WI38 (cell line): ENCODE measurements around the gene UBE2E2.

ENCODE experiments used
- H3K4me3 ChIP-seq: 2 replicates; pipeline ENCODE4 v1.5.1; 2011; ENCODE audit warnings: low read depth, mild to moderate bottlenecking, control low read depth, low read length
- CTCF ChIP-seq: IDR thresholded peaks from 2 replicates; pipeline ENCODE4 v1.5.1; 2012; ENCODE audit warnings: low read depth, mild to moderate bottlenecking, control low read depth, low read length

UBE2E2 gene

DNA sequence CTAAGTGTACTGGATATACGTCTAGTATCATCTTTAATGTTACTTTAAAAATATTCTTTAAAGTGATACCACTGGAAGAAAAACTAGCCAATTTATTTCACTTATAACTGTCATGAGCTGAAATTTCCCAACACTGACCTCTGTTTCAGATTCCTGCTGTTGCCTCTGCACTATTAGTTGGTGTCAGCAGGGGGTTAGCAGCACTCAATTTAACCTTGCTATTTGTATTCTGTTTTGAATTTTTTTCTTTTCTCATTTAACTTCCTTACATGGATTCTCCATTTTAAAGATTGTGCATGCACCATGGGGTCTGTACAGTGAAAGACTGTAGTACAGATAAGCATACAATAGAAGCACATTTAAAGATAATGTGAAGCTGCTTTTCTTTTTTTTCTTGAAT lies 169.2 kb downstream of the UBE2E2 start:
- H3K4me3 ChIP-seq: no peak overlapping the region
- no peak for TF ChIP-seq CTCF

DNA sequence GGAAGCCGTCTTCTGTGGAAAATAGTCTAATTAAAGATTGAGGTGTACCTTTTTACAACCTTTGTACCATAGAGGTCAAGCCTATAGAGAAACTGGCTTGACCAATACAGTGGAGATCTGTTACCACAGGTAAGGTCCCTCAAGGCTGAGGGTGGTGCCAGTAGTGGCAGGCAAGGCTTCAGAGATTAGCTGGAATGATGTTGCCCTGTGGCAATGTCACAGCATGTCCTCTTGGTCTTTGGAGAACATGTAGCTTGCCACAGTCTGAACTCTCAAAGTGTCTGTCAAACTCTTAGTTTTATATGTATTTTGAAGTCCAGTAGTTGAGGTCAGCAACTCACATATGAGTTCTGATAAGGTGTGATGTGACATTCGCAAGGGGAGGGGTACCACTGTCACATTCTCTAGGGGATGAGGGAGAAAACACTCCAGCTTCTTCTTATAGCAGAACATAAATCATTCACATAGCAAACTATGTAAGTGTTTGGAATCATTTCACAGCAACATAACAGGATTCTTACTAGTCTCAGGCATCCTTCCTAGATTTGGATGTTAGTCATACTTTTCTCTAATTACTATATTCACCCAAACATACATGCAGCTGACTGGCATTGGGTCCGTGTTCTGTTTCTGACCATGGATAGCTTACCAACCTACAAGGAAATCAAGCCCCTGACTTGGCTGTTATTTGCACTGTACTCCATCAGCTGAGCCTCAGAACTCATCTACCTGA lies 173.6 kb downstream of the UBE2E2 start:
- TF ChIP-seq CTCF: no peak
- no peak overlapping the region for H3K4me3 ChIP-seq

- no peak overlapping the region for H3K4me3 ChIP-seq
- TF ChIP-seq CTCF: no peak
Observed at GRCh38 chr3:23377928-23378672, 175.0 kb downstream of the UBE2E2 start.

DNA sequence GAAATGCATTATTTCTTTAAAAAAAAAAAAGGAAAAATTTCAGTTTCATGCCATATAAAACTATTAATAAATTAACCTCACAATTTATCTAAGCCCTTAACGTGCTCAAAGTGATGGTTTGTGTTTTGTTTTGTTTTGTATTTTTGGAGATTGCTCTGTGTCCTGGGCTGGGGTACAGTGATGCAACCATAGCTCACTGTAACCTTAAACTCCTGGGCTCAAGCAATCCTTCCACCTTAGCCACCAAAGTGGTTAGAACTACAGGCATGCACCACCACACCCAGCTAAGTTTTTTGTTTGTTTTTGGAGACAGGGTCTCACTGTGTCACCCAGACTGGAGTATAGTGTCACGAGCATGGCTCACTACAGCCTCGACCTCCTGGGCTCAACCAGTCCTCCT lies 180.7 kb downstream of the UBE2E2 start:
- no peak overlapping the region for H3K4me3 ChIP-seq
- no peak for TF ChIP-seq CTCF

DNA sequence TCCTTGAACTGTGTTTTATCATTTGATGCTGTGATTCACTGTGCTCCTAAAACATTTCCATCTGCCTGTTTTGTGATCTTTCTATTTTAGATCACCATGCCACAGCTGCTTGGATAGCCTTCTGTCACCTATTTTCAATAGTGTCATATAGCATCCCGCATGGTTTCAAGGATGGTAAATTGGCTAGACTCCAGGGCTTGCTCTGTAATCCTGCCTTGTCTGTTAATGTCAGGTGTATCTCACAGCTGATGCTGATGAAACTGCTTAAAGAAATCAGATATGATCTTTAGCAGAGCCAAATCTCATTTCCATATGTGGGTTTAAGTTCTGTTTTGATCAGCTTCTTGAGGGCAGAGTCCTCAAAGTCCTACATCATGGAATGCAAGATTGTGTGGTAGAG lies 182.2 kb downstream of the UBE2E2 start:
- H3K4me3 ChIP-seq: no peak overlapping the region
- no peak for TF ChIP-seq CTCF

DNA sequence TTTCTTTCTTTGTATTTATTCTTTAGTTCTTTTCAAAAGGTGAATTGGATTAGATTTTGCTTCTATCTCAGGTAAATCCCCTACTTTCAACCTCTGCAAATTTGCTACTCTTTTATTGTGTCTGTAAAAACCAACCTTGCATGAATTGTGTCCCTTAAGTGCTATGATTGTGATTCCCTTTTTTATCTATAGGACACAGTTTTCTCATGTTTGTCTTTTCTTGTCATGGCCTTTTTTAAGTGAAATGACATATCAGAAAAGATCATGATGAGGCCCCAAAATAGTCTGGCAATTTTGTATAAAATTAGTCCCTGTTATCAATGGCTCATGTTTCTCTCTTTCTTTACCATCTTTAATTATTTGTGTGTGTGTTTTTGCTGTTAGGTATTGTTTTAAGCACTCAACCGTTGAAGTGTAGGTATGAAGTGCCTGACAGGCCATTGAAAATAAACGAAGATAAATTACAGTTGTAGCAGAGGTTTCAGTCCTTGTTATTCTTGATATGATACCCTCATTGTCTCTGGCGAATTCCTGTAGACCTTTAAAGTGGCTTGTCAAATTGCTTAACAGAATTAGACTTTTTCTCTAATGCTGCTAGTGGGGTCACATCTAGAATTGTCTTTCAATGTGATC lies 184.3 kb downstream of the UBE2E2 start:
- no peak overlapping the region for H3K4me3 ChIP-seq
- no peak for TF ChIP-seq CTCF

DNA sequence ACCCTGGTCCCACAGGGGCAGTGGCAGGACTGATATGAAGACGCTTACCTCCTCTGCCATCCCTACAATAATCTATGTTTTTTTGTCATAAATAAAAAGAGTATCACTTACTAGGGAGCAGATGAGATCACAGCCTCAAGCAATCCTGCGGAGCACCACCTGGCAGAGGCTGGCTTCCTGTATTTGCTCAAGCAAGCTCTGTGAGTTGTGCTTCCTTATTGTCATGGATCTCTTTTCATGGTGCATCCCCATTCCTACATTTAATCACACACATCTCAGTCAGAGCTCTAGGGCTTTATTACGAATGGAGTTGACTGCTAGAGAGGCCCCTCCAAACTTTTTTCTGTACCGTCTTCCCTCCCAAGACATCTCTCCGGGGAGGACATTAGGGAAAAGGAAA lies 186.0 kb downstream of the UBE2E2 start:
- H3K4me3 ChIP-seq: no peak overlapping the region
- TF ChIP-seq CTCF: no peak
